PC-9 (cell line): ENCODE data around the gene PGS1.

Experiments
- EZH2 ChIP-seq: fragments of 200-600 bp; sonication (generic); IDR thresholded peaks from 2 replicates; pipeline ENCODE4 v1.8.0; 2017; ENCODE audit warnings: antibody characterized with exemption, low read depth
- TF ChIP-seq, protein P1 (sequence below): fragments of 200-600 bp; sonication (generic); conservative IDR thresholded peaks from 2 replicates; pipeline ENCODE4 v1.6.1; 2017; ENCODE audit warnings: mixed run types, antibody characterized with exemption, mild to moderate bottlenecking, moderate library complexity

DNA sequence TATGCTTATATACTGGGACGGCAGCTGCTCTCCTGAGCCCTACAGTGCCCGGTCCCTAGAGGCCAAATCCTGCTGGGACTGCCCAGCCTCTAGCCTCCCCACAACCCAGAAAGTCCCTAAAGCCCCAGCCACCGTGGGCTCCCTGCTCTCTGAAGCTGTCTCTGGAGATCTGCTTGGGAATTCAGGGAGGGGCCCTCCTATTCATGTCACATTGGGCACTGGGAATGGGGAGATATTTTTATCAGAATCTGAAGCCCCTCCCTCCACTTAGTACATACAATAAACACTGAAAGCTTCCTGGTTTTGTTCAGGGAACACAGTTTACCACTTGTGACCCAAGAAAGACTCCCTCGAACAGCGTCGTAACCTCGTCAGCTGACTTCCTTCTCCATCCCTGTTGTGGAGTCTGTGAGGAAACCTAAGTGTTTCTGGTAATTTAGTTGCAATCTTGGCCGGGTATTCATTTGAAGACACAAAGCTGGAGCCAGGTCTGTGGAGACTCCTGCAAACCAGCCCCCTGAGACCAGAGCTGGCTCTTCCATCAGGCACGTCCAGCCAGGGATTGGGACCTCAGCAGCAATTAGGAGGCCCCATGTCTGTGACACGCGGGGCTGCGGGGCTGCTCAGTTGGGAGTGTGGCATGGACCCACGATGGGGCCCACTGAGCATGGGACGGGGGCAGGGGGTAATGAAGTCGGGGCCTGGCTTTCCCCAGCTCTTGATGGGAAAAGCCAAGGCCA lies 38.5 kb downstream of the PGS1 start:
- TF ChIP-seq, protein P1, sequence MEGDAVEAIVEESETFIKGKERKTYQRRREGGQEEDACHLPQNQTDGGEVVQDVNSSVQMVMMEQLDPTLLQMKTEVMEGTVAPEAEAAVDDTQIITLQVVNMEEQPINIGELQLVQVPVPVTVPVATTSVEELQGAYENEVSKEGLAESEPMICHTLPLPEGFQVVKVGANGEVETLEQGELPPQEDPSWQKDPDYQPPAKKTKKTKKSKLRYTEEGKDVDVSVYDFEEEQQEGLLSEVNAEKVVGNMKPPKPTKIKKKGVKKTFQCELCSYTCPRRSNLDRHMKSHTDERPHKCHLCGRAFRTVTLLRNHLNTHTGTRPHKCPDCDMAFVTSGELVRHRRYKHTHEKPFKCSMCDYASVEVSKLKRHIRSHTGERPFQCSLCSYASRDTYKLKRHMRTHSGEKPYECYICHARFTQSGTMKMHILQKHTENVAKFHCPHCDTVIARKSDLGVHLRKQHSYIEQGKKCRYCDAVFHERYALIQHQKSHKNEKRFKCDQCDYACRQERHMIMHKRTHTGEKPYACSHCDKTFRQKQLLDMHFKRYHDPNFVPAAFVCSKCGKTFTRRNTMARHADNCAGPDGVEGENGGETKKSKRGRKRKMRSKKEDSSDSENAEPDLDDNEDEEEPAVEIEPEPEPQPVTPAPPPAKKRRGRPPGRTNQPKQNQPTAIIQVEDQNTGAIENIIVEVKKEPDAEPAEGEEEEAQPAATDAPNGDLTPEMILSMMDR: no peak
- no peak for TF ChIP-seq EZH2
